ENCODE results near the gene PIK3CB. TPM values are rescaled to one million over a fixed set of nuclear protein-coding genes. Genes with fewer than 3 reads are reported as not detected.

PIK3CB gene
- total and polyA plus RNA-seq, 4 donors = 4.7 to 15.9 (median 11.1) TPM

- 98% methylated on average over 3 of the region's 3 CpGs for WGBS
Observed at GRCh38 chr3:138625707-138626365, 208.9 kb downstream of the PIK3CB start.

GRCh38 chr3:138624518-138624917, 210.2 kb downstream of the PIK3CB start:
- no peak for TF ChIP-seq JUND (IDR thresholded peaks at IDR 0.05)
- TF ChIP-seq NR2F2 (IDR thresholded peaks at IDR 0.05) = no peak
- TF ChIP-seq SP1 (IDR thresholded peaks at IDR 0.05) = no peak
- TF ChIP-seq, protein P1, sequence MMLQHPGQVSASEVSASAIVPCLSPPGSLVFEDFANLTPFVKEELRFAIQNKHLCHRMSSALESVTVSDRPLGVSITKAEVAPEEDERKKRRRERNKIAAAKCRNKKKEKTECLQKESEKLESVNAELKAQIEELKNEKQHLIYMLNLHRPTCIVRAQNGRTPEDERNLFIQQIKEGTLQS (IDR thresholded peaks at IDR 0.05) = no peak
- TF ChIP-seq HNF4G (IDR thresholded peaks at IDR 0.05) = no peak
- TF ChIP-seq RAD21 (IDR thresholded peaks at IDR 0.05) = no peak
- no peaks in the 10 kb centered on the region for H3K4me1 ChIP-seq (ENCODE audit: control insufficient read depth in 4 of 4, insufficient read depth in 4 of 4, low read length in 3 of 4)

More at GRCh38 chr3:138625707-138626365, 208.9 kb downstream of the PIK3CB start:
- H3K9me3 ChIP-seq (ENCODE audit: control insufficient read depth in 4 of 4, low read length in 3 of 4) = no peaks in the 10 kb centered on the region
- no peaks in the 10 kb centered on the region for H3K4me1 ChIP-seq (ENCODE audit: control insufficient read depth in 4 of 4, insufficient read depth in 4 of 4, low read length in 3 of 4)
- H3K27me3 ChIP-seq (ENCODE audit: control insufficient read depth in 4 of 4, insufficient read depth in 4 of 4, low read length in 3 of 4) = no peaks in the 10 kb centered on the region
- H3K27ac ChIP-seq (ENCODE audit: low read depth in 1 of 2, low read length in 2 of 2) = no peak overlapping the region
- no peaks in the 10 kb centered on the region for H3K36me3 ChIP-seq (ENCODE audit: control insufficient read depth in 4 of 4, insufficient read depth in 3 of 4, low read depth in 1 of 4, low read length in 3 of 4)
- H3K9ac ChIP-seq (ENCODE audit: low read depth in 1 of 2, low read length in 2 of 2) = no peak overlapping the region
- TF ChIP-seq YY1 (IDR thresholded peaks at IDR 0.05) (no peak), FOXA1 (IDR thresholded peaks at IDR 0.05) (no peak), RAD21 (IDR thresholded peaks at IDR 0.05) (no peak), NR2F2 (IDR thresholded peaks at IDR 0.05) (no peak), CTCF (IDR thresholded peaks at IDR 0.05; ENCODE audit: low read depth, low read length, missing input control) (no peak), HNF4A (conservative IDR thresholded peaks at IDR 0.05) (no peak), SP1 (IDR thresholded peaks at IDR 0.05) (no peak), JUND (IDR thresholded peaks at IDR 0.05) (no peak)
- TF ChIP-seq, protein P2, sequence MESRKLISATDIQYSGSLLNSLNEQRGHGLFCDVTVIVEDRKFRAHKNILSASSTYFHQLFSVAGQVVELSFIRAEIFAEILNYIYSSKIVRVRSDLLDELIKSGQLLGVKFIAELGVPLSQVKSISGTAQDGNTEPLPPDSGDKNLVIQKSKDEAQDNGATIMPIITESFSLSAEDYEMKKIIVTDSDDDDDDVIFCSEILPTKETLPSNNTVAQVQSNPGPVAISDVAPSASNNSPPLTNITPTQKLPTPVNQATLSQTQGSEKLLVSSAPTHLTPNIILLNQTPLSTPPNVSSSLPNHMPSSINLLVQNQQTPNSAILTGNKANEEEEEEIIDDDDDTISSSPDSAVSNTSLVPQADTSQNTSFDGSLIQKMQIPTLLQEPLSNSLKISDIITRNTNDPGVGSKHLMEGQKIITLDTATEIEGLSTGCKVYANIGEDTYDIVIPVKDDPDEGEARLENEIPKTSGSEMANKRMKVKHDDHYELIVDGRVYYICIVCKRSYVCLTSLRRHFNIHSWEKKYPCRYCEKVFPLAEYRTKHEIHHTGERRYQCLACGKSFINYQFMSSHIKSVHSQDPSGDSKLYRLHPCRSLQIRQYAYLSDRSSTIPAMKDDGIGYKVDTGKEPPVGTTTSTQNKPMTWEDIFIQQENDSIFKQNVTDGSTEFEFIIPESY (IDR thresholded peaks at IDR 0.05) = no peak
- TF ChIP-seq, protein P3, sequence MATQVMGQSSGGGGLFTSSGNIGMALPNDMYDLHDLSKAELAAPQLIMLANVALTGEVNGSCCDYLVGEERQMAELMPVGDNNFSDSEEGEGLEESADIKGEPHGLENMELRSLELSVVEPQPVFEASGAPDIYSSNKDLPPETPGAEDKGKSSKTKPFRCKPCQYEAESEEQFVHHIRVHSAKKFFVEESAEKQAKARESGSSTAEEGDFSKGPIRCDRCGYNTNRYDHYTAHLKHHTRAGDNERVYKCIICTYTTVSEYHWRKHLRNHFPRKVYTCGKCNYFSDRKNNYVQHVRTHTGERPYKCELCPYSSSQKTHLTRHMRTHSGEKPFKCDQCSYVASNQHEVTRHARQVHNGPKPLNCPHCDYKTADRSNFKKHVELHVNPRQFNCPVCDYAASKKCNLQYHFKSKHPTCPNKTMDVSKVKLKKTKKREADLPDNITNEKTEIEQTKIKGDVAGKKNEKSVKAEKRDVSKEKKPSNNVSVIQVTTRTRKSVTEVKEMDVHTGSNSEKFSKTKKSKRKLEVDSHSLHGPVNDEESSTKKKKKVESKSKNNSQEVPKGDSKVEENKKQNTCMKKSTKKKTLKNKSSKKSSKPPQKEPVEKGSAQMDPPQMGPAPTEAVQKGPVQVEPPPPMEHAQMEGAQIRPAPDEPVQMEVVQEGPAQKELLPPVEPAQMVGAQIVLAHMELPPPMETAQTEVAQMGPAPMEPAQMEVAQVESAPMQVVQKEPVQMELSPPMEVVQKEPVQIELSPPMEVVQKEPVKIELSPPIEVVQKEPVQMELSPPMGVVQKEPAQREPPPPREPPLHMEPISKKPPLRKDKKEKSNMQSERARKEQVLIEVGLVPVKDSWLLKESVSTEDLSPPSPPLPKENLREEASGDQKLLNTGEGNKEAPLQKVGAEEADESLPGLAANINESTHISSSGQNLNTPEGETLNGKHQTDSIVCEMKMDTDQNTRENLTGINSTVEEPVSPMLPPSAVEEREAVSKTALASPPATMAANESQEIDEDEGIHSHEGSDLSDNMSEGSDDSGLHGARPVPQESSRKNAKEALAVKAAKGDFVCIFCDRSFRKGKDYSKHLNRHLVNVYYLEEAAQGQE (IDR thresholded peaks at IDR 0.05) = no peak
- no peak for DNase-seq (ENCODE audit: low spot score)
- H3K4me3 ChIP-seq (ENCODE audit: low read depth in 1 of 3, low read length in 3 of 3) = no peak overlapping the region

More at GRCh38 chr3:138624518-138624917, 210.2 kb downstream of the PIK3CB start:
- H3K4me3 ChIP-seq (ENCODE audit: low read depth in 1 of 3, low read length in 3 of 3) = no peak overlapping the region
- H3K9ac ChIP-seq (ENCODE audit: low read depth in 1 of 2, low read length in 2 of 2) = no peak overlapping the region
- H3K36me3 ChIP-seq (ENCODE audit: control insufficient read depth in 4 of 4, insufficient read depth in 3 of 4, low read depth in 1 of 4, low read length in 3 of 4) = no peaks in the 10 kb centered on the region
- no peaks in the 10 kb centered on the region for H3K27me3 ChIP-seq (ENCODE audit: control insufficient read depth in 4 of 4, insufficient read depth in 4 of 4, low read length in 3 of 4)
- DNase-seq (ENCODE audit: low spot score) = no peak
- H3K27ac ChIP-seq (ENCODE audit: low read depth in 1 of 2, low read length in 2 of 2) = no peak overlapping the region
- no peaks in the 10 kb centered on the region for H3K9me3 ChIP-seq (ENCODE audit: control insufficient read depth in 4 of 4, low read length in 3 of 4)

All from liver (tissue), 9 donors.